Measurements from ENCODE around the gene TET3.

DNA sequence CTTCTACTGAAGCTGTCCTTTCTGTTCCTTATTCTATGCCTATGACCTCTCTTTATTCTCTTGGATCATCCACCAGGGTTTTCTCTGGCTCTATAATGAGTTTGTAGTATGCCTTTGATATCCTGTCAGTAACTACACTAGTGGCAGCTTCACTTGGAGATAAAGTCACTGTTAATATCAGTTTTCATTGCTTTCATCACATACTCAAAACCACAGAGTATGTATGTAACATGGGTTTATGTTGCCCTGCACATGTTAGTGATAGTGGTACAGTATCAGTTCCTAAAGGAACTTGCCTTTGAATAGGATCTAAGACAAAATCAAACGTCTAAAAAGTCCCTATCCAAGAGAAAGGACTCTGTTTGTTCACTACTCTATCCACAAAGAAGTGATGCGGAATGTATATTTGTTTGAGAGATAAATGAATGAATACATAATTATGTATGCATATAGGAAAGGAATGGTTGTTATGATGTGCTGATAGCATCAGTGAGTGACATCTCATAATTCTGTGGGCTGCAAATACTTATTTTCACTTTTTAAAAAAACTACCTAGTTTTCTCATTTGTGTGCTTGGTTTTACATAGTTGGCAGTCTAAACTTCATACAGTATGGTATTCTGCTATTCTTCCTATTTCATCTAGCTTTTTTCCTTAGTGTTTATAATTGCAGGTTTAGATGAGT, 45.1 kb downstream of the TET3 start:
- TF ChIP-seq, protein P1, sequence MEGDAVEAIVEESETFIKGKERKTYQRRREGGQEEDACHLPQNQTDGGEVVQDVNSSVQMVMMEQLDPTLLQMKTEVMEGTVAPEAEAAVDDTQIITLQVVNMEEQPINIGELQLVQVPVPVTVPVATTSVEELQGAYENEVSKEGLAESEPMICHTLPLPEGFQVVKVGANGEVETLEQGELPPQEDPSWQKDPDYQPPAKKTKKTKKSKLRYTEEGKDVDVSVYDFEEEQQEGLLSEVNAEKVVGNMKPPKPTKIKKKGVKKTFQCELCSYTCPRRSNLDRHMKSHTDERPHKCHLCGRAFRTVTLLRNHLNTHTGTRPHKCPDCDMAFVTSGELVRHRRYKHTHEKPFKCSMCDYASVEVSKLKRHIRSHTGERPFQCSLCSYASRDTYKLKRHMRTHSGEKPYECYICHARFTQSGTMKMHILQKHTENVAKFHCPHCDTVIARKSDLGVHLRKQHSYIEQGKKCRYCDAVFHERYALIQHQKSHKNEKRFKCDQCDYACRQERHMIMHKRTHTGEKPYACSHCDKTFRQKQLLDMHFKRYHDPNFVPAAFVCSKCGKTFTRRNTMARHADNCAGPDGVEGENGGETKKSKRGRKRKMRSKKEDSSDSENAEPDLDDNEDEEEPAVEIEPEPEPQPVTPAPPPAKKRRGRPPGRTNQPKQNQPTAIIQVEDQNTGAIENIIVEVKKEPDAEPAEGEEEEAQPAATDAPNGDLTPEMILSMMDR (IDR thresholded peaks at IDR 0.05): no peak
- no peak for TF ChIP-seq POLR2A (IDR thresholded peaks at IDR 0.05)

Data from lower leg skin (tissue), 3 donors.